Common myeloid progenitor, CD34-positive (primary cell): ENCODE results near the gene GRB10.
A peak's percentile ranks its signal among the peaks of the same experiment; 100 is the strongest.
"Not testable (repeated sequence)": the region's sequence is repeated elsewhere in the genome, so short reads cannot be mapped to it uniquely, and the experiment has no call there.

Source experiments
- CTCF ChIA-PET: fragments of 350-600 bp; sonication (Branson Sonifier 250); formaldehyde crosslinking; loops from one replicate; lab custom pipeline; 2021; ENCODE audit warnings: antibody characterized with exemption; lab: Charles Lee
- POLR2A ChIA-PET: fragments of 350-600 bp; sonication (Branson Sonifier 250); formaldehyde crosslinking; loops from one replicate; lab custom pipeline; 2021; ENCODE audit warnings: antibody characterized with exemption; lab: Charles Lee
- DNase-seq, 3 donors: peaks; one replicate each; pipeline versions ENCODE4 v3.0.0 to v3.0.0-alpha.2; 2013
- H3K27ac ChIP-seq, 2 experiments: 1 replicate in 1 of 2; 2 replicates in 1 of 2; pipeline ENCODE4 v1.7.0; 2013; ENCODE audit warnings: inconsistent platforms in 2 of 2, low read length in 2 of 2, mild to moderate bottlenecking in 2 of 2, low read depth in 1 of 2, moderate library complexity in 1 of 2; ENCODE audit not compliant: severe bottlenecking in 2 of 2, insufficient read depth in 1 of 2, poor library complexity in 1 of 2
- H3K27me3 ChIP-seq, 5 experiments: replicated peaks in 2 of 5; 1 replicate in 3 of 5; 2 replicates in 2 of 5; pipeline versions ENCODE4 v1.6.1 to v1.7.0; 2013; ENCODE audit warnings: low read length in 4 of 5, mild to moderate bottlenecking in 2 of 5, moderate library complexity in 2 of 5, inconsistent platforms in 1 of 5; ENCODE audit not compliant: insufficient read depth in 5 of 5, control insufficient read depth in 4 of 5
- H3K36me3 ChIP-seq, 4 experiments: 1 replicate in 2 of 4; 2 replicates in 2 of 4; pipeline versions ENCODE4 v1.6.1 to v1.7.0; 2013; ENCODE audit warnings: low read length in 3 of 4, control low read depth in 1 of 4, mild to moderate bottlenecking in 1 of 4; ENCODE audit not compliant: control insufficient read depth in 4 of 4, insufficient read depth in 4 of 4
- H3K4me1 ChIP-seq, 4 experiments: 1 replicate in 3 of 4; 2 replicates in 1 of 4; pipeline versions ENCODE4 v1.6.1 to v1.7.1; 2013; ENCODE audit warnings: low read length in 3 of 4, mild to moderate bottlenecking in 3 of 4, control low read depth in 1 of 4, inconsistent platforms in 1 of 4, moderate library complexity in 1 of 4; ENCODE audit not compliant: control insufficient read depth in 4 of 4, insufficient read depth in 4 of 4; ENCODE audit errors: control extremely low read depth in 1 of 4
- H3K4me3 ChIP-seq, 7 experiments: 1 replicate in 4 of 7; 2 replicates in 3 of 7; pipeline versions ENCODE4 v1.5.1 to v1.7.0; 2013; ENCODE audit warnings: mild to moderate bottlenecking in 7 of 7, low read length in 6 of 7, moderate library complexity in 6 of 7, inconsistent platforms in 2 of 7, low read depth in 2 of 7, control low read depth in 1 of 7; ENCODE audit not compliant: insufficient read depth in 4 of 7, control insufficient read depth in 1 of 7; ENCODE audit errors: extremely low read depth in 1 of 7
- H3K9me3 ChIP-seq, 5 experiments: 1 replicate in 4 of 5; 2 replicates in 1 of 5; pipeline versions ENCODE4 v1.6.1 to v1.7.1; 2013; ENCODE audit warnings: low read length in 4 of 5, mild to moderate bottlenecking in 2 of 5, inconsistent platforms in 1 of 5, low read depth in 1 of 5, moderate library complexity in 1 of 5; ENCODE audit not compliant: control insufficient read depth in 4 of 5, insufficient read depth in 2 of 5; ENCODE audit errors: control extremely low read depth in 1 of 5
- WGBS: methylation state at CpG from one replicate; pipeline ENCODE4 v1.1.5; 2013; ENCODE audit not compliant: insufficient coverage; 5-methylcytosine and 5-hydroxymethylcytosine counted together

GRB10 gene

GRCh38 chr7:50742401-50742800 is 40.3 kb downstream of the GRB10 start:
- H3K4me1 ChIP-seq = peaks cover 0 to 76% (median 31%) of the 10 kb centered on the region in 4 experiments
- CTCF ChIA-PET = interaction anchor here (1.0 kb wide), 1 partner anchor 398 kb away, joined by 3 read pairs; no protein-coding TSS in a partner anchor
- H3K9me3 ChIP-seq = no peaks in the 10 kb centered on the region
- no peak for DNase-seq
- no peak overlapping the region for H3K4me3 ChIP-seq
- H3K27me3 ChIP-seq = no peaks in the 10 kb centered on the region
- H3K27ac ChIP-seq = no peak overlapping the region
- peaks cover 0 to 9% (median 5%) of the 10 kb centered on the region in 4 experiments for H3K36me3 ChIP-seq
- 100% methylated on average over 3 of the region's 4 CpGs for WGBS
- POLR2A ChIA-PET = no interaction called here

- Histone ChIP-seq H3K4me3 (peak overlapping the region in 3 of 7 experiments; percentile 16 to 64 (median 29)), H3K36me3 (peaks cover 0 to 5% (median 0%) of the 10 kb centered on the region in 4 experiments), H3K27ac (peak overlapping the region; percentile 52 to 81), H3K27me3 (no peaks in the 10 kb centered on the region), H3K4me1 (peaks cover 0 to 54% (median 25%) of the 10 kb centered on the region in 4 experiments), H3K9me3 (peaks cover 0 to 2% (median 0%) of the 10 kb centered on the region in 5 experiments)
- 21% methylated on average over 7 of the region's 7 CpGs for WGBS
- DNase-seq = peak; percentile 78 to 96 (median 86)
- CTCF ChIA-PET = interaction anchor here (0.7 to 1.6 kb wide), 6 partner anchors 9 to 402 kb away, joined by 3 to 6 read pairs (median 4); no protein-coding TSS in a partner anchor
- POLR2A ChIA-PET = no interaction called here
These were observed 42.8 kb downstream of the GRB10 start for GRCh38 chr7:50739744-50740435.

- DNase-seq = no peak
- Histone ChIP-seq H3K27ac (peak overlapping the region; percentile 52 to 81), H3K27me3 (no peaks in the 10 kb centered on the region), H3K9me3 (peaks cover 0 to 2% (median 0%) of the 10 kb centered on the region in 5 experiments), H3K36me3 (peaks cover 0 to 4% (median 1%) of the 10 kb centered on the region in 4 experiments), H3K4me3 (no peak overlapping the region), H3K4me1 (peaks cover 0 to 46% (median 25%) of the 10 kb centered on the region in 4 experiments)
- POLR2A ChIA-PET = interaction anchor here (0.6 kb wide), 1 partner anchor 347 kb away, joined by 3 read pairs; no protein-coding TSS in a partner anchor
- CTCF ChIA-PET = interaction anchor here (1.6 kb wide), 1 partner anchor 12 kb away, joined by 6 read pairs; no protein-coding TSS in a partner anchor
- WGBS = no CpG with 5 or more reads among the region's 3 CpGs
These were observed 43.8 kb downstream of the GRB10 start for GRCh38 chr7:50738932-50739331.

GRCh38 chr7:50735836-50736235 is 46.9 kb downstream of the GRB10 start:
- DNase-seq, POLR2A ChIA-PET, H3K36me3 ChIP-seq, H3K9me3 ChIP-seq, H3K4me3 ChIP-seq, H3K27ac ChIP-seq, H3K27me3 ChIP-seq, CTCF ChIA-PET: not testable (repeated sequence)
- WGBS = 100% methylated on average over 4 of the region's 8 CpGs
- H3K4me1 ChIP-seq = peaks cover 0 to 23% (median 16%) of the 10 kb centered on the region in 4 experiments

- CTCF ChIA-PET = no interaction called here
These were observed 47.4 kb downstream of the GRB10 start for GRCh38 chr7:50735333-50735732.

GRCh38 chr7:50734246-50734645 is 48.5 kb downstream of the GRB10 start:
- Histone ChIP-seq H3K27me3 (no peaks in the 10 kb centered on the region), H3K27ac (no peak overlapping the region), H3K36me3 (peaks cover 0 to 10% (median 3%) of the 10 kb centered on the region in 4 experiments), H3K9me3 (peaks cover 0 to 2% (median 0%) of the 10 kb centered on the region in 5 experiments), H3K4me1 (peaks cover 0 to 13% (median 10%) of the 10 kb centered on the region in 4 experiments), H3K4me3 (no peak overlapping the region)
- 100% methylated on average over 1 of the region's 8 CpGs for WGBS
- ChIA-PET POLR2A (no interaction called here), CTCF (interaction anchor here (1.1 kb wide), 1 partner anchor 53 kb away, joined by 3 read pairs; no protein-coding TSS in a partner anchor)
- no peak for DNase-seq

More at GRCh38 chr7:50735333-50735732, 47.4 kb downstream of the GRB10 start:
- Histone ChIP-seq H3K4me1 (peaks cover 0 to 23% (median 19%) of the 10 kb centered on the region in 4 experiments), H3K27ac (no peak overlapping the region), H3K27me3 (no peaks in the 10 kb centered on the region), H3K9me3 (peaks cover 0 to 2% (median 0%) of the 10 kb centered on the region in 5 experiments), H3K36me3 (peaks cover 0 to 10% (median 3%) of the 10 kb centered on the region in 4 experiments), H3K4me3 (no peak overlapping the region)
- POLR2A ChIA-PET = no interaction called here
- DNase-seq = peak in 2 of 3 donors; percentile 55 to 57

- H3K4me1 ChIP-seq = peaks cover 0 to 10% (median 8%) of the 10 kb centered on the region in 4 experiments
- peaks cover 0 to 10% (median 3%) of the 10 kb centered on the region in 4 experiments for H3K36me3 ChIP-seq
- WGBS = 100% methylated on average over 1 of the region's 5 CpGs
- peaks cover 0 to 2% (median 0%) of the 10 kb centered on the region in 5 experiments for H3K9me3 ChIP-seq
- H3K4me3 ChIP-seq = no peak overlapping the region
- ChIA-PET POLR2A (no interaction called here), CTCF (interaction anchor here (1.1 kb wide), 1 partner anchor 52 kb away, joined by 3 read pairs; no protein-coding TSS in a partner anchor)
- DNase-seq = no peak
- H3K27me3 ChIP-seq = no peaks in the 10 kb centered on the region
- H3K27ac ChIP-seq = no peak overlapping the region
These were observed 49.1 kb downstream of the GRB10 start for GRCh38 chr7:50733552-50733951.
